CD14-positive monocyte (primary cell): ENCODE measurements around the gene MSMO1. TPM values are rescaled to one million over a fixed set of nuclear protein-coding genes. Genes with fewer than 3 reads are reported as not detected.

ENCODE experiments used
- DNase-seq, 3 donors: peaks; one replicate each; pipeline ENCODE4 v3.0.0-alpha.2; 2011 to 2022
- H2AFZ ChIP-seq: 2 replicates; pipeline ENCODE4 v1.6.0; 2012; ENCODE audit warnings: mild to moderate bottlenecking, low read depth, low read length, inconsistent platforms; ENCODE audit not compliant: insufficient read depth, poor library complexity, severe bottlenecking
- H3K27ac ChIP-seq, 2 donors: 1 replicate in 1 of 2; 2 replicates in 1 of 2; pipeline ENCODE4 v1.5.1; 2012 to 2013; ENCODE audit warnings: low read length in 2 of 2, control low read depth in 1 of 2, inconsistent platforms in 1 of 2, low read depth in 1 of 2, mild to moderate bottlenecking in 1 of 2
- H3K27me3 ChIP-seq, 2 donors: one replicate each; pipeline versions ENCODE4 v1.6.0 to v1.6.1; 2011 to 2013; ENCODE audit warnings: low read length in 2 of 2; ENCODE audit not compliant: control insufficient read depth in 2 of 2, insufficient read depth in 2 of 2
- H3K36me3 ChIP-seq, 2 donors: replicated peaks in 1 of 2; 1 replicate in 1 of 2; 2 replicates in 1 of 2; pipeline versions ENCODE4 v1.5.1 to v1.6.1; 2012 to 2013; ENCODE audit warnings: low read length in 2 of 2, control low read depth in 1 of 2, inconsistent platforms in 1 of 2, mild to moderate bottlenecking in 1 of 2; ENCODE audit not compliant: insufficient read depth in 2 of 2, control insufficient read depth in 1 of 2
- H3K4me1 ChIP-seq, 2 donors: 1 replicate in 1 of 2; 2 replicates in 1 of 2; pipeline versions ENCODE4 v1.5.1 to v1.6.1; 2012 to 2013; ENCODE audit warnings: low read length in 2 of 2, control low read depth in 1 of 2, inconsistent platforms in 1 of 2, mild to moderate bottlenecking in 1 of 2, moderate library complexity in 1 of 2; ENCODE audit not compliant: insufficient read depth in 2 of 2, control insufficient read depth in 1 of 2
- H3K4me2 ChIP-seq: replicated peaks from 2 replicates; pipeline ENCODE3; 2012; ENCODE audit warnings: low read length, moderate library complexity, mild to moderate bottlenecking; ENCODE audit not compliant: poor library complexity, severe bottlenecking; ENCODE audit errors: extremely low read depth
- H3K4me3 ChIP-seq, 3 experiments: fragments of 200-600 bp in 1 of 3; sonication (generic) in 1 of 3; replicated peaks in 1 of 3; 1 replicate in 2 of 3; 2 replicates in 1 of 3; pipeline ENCODE4 v1.5.1; 2011 to 2013; ENCODE audit warnings: low read length in 3 of 3, mild to moderate bottlenecking in 3 of 3, control low read depth in 2 of 3, low read depth in 2 of 3, inconsistent platforms in 1 of 3, moderate library complexity in 1 of 3
- H3K79me2 ChIP-seq: 2 replicates; pipeline ENCODE4 v1.6.0; 2012; ENCODE audit warnings: mild to moderate bottlenecking, control low read depth, inconsistent platforms, low read length, moderate library complexity; ENCODE audit not compliant: insufficient read depth
- H3K9ac ChIP-seq: 2 replicates; pipeline ENCODE4 v1.6.0; 2017; ENCODE audit warnings: low read length, mild to moderate bottlenecking; ENCODE audit not compliant: insufficient read depth, poor library complexity, severe bottlenecking
- H3K9me3 ChIP-seq, 2 donors: replicated peaks in 1 of 2; 1 replicate in 1 of 2; 2 replicates in 1 of 2; pipeline versions ENCODE4 v1.5.1 to v1.6.1; 2012 to 2013; ENCODE audit warnings: low read length in 2 of 2, control low read depth in 1 of 2; ENCODE audit not compliant: control insufficient read depth in 1 of 2, insufficient read depth in 1 of 2
- H4K20me1 ChIP-seq: 2 replicates; pipeline ENCODE4 v1.6.0; 2012; ENCODE audit warnings: mild to moderate bottlenecking, low read length, control low read depth, moderate library complexity; ENCODE audit not compliant: insufficient read depth
- H3K27ac Mint-ChIP-seq, 7 donors: one replicate each; pipeline ENCODE4 v1.8.0; 2020; ENCODE audit warnings: mild to moderate bottlenecking in 7 of 7, mixed read lengths in 7 of 7, moderate library complexity in 6 of 7, inconsistent platforms in 2 of 7
- H3K27me3 Mint-ChIP-seq, 3 donors: one replicate each; pipeline ENCODE4 v1.8.0; 2021 to 2022; ENCODE audit warnings: low read depth in 3 of 3, mild to moderate bottlenecking in 3 of 3, mixed read lengths in 3 of 3, moderate library complexity in 3 of 3, inconsistent platforms in 1 of 3
- H3K36me3 Mint-ChIP-seq, 2 donors: one replicate each; pipeline ENCODE4 v1.8.0; 2020; ENCODE audit warnings: mixed read lengths in 2 of 2, inconsistent platforms in 1 of 2, mild to moderate bottlenecking in 1 of 2
- H3K4me1 Mint-ChIP-seq: one replicate; pipeline ENCODE4 v1.8.0; 2020; ENCODE audit warnings: mild to moderate bottlenecking, mixed read lengths
- H3K4me3 Mint-ChIP-seq, 2 donors: one replicate each; pipeline ENCODE4 v1.8.0; 2020; ENCODE audit warnings: mild to moderate bottlenecking in 2 of 2, mixed read lengths in 2 of 2, moderate library complexity in 1 of 2
- H3K9me3 Mint-ChIP-seq, 7 donors: one replicate each; pipeline ENCODE4 v1.8.0; 2020 to 2022; ENCODE audit warnings: mixed read lengths in 7 of 7, mild to moderate bottlenecking in 6 of 7, moderate library complexity in 6 of 7, inconsistent platforms in 2 of 7
- WGBS: methylation state at CpG from one replicate; pipeline ENCODE4 v1.1.5; 2013; ENCODE audit warnings: missing lambda C conversion rate; ENCODE audit not compliant: insufficient coverage; 5-methylcytosine and 5-hydroxymethylcytosine counted together
- intact Hi-C, 2 donors: fragments of 100-400 bp; cut with micrococcal nuclease; formaldehyde crosslinking; loops; one replicate each; pipeline versions ENCODE4 v1.15.0 to v1.15.1; 2023
- polyA plus RNA-seq, 3 donors: library from polyadenylated mRNA; depleted of rRNA in 1 of 3; unstranded in 2 of 3; stranded (reverse) in 1 of 3; fragments of 300-500 nt in 2 of 3; fragments of >200 nt in 1 of 3; fragmentation: Illumina TruSeq in 2 of 3; gene quantifications; 1 replicate in 2 of 3; 2 replicates in 1 of 3; pipeline ENCODE4 v1.2.3, GENCODE V29; 2012 to 2021
- TF ChIP-seq, protein P1 (sequence below): fragments of 200-600 bp; IDR thresholded peaks from one replicate; pipeline ENCODE4 v1.8.0; 2022; ENCODE audit warnings: antibody characterized with exemption, mild to moderate bottlenecking

Gene MSMO1
- polyA plus RNA-seq, 3 donors = 3.1 to 7.6 (median 6.0) TPM

DNA sequence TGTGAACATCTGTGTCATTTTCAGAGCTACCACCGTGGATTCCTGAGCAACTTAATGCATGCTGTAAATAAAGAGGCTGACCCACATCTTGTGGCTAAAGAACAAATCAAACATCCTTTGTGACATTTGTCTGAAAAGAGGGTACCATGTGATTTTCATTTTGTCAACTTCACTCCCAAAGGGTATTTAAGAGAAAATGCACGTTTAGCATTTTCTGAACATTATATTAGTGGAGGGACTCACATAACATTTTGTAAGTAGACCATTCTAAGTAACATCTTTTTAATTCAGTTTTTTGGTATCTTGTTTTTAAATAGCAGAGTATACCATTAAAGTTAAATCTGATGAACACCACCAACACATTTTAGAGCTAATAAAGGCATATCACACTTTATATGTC lies 34.3 kb downstream of the MSMO1 start:
- no peak overlapping the region for H2AFZ ChIP-seq
- H3K36me3 ChIP-seq = no peaks in the 10 kb centered on the region
- no peaks in the 10 kb centered on the region for H3K27me3 ChIP-seq
- peaks cover 32 to 46% of the 10 kb centered on the region in 2 donors for H3K4me1 ChIP-seq
- no peak overlapping the region for H3K9ac ChIP-seq
- H4K20me1 ChIP-seq = no peaks in the 10 kb centered on the region
- TF ChIP-seq, protein P1, sequence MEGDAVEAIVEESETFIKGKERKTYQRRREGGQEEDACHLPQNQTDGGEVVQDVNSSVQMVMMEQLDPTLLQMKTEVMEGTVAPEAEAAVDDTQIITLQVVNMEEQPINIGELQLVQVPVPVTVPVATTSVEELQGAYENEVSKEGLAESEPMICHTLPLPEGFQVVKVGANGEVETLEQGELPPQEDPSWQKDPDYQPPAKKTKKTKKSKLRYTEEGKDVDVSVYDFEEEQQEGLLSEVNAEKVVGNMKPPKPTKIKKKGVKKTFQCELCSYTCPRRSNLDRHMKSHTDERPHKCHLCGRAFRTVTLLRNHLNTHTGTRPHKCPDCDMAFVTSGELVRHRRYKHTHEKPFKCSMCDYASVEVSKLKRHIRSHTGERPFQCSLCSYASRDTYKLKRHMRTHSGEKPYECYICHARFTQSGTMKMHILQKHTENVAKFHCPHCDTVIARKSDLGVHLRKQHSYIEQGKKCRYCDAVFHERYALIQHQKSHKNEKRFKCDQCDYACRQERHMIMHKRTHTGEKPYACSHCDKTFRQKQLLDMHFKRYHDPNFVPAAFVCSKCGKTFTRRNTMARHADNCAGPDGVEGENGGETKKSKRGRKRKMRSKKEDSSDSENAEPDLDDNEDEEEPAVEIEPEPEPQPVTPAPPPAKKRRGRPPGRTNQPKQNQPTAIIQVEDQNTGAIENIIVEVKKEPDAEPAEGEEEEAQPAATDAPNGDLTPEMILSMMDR = no peak
- Mint-ChIP-seq H3K4me1 (peaks cover 47% of the 10 kb centered on the region), H3K4me3 (no peak overlapping the region), H3K9me3 (no peaks in the 10 kb centered on the region), H3K27me3 (peaks cover 0 to 1% (median 0%) of the 10 kb centered on the region in 3 donors), H3K27ac (no peak overlapping the region), H3K36me3 (no peaks in the 10 kb centered on the region)
- no peak overlapping the region for H3K4me2 ChIP-seq
- WGBS = 100% methylated on average over 1 of the region's 2 CpGs
- H3K4me3 ChIP-seq = no peak overlapping the region
- DNase-seq = no peak
- no peak overlapping the region for H3K27ac ChIP-seq
- no peaks in the 10 kb centered on the region for H3K79me2 ChIP-seq
- no peaks in the 10 kb centered on the region for H3K9me3 ChIP-seq
- intact Hi-C loops = no loop called here

DNA sequence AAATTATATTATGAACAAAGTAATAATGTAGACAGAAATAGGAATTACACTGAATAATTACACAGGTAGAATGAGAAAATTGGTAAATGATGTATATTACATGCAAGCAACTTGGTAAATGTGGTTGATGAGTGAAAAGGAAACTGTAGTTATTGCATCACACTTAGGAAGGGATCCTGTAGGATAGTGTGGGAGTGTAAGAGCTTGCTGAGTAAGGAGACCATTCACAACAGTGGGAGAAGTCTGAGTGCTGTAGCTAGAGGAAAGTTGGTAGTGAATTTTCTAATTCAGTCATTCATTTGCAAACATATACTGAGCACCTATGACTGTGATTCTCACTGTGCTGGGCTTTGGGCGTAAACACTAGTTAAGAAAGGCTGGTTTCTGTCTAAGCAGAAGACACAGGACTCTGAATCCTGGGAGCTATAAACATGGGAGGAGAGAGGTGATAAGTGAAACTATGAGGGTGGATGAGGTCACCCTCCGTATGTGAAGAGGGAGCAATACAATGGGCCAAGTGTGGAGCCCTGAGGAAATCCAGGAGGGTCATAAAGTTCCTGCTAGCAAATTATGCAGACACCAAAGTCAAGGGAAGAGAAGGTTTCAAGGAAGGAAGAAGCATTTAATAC lies 37.1 kb downstream of the MSMO1 start:
- WGBS = 83% methylated on average over 2 of the region's 2 CpGs
- H3K9me3 Mint-ChIP-seq = peaks cover 0 to 2% (median 0%) of the 10 kb centered on the region in 7 donors
- TF ChIP-seq, protein P1 = no peak
- no peaks in the 10 kb centered on the region for H3K9me3 ChIP-seq
- no peaks in the 10 kb centered on the region for H4K20me1 ChIP-seq
- no peak overlapping the region for H3K4me3 ChIP-seq
- intact Hi-C loops = no loop called here
- H3K4me1 Mint-ChIP-seq = peaks cover 25% of the 10 kb centered on the region
- DNase-seq = no peak
- H3K4me2 ChIP-seq = no peak overlapping the region
- H3K4me3 Mint-ChIP-seq = no peak overlapping the region
- H3K79me2 ChIP-seq = no peaks in the 10 kb centered on the region
- no peaks in the 10 kb centered on the region for H3K27me3 Mint-ChIP-seq
- no peaks in the 10 kb centered on the region for H3K36me3 ChIP-seq
- H3K27ac Mint-ChIP-seq = no peak overlapping the region
- no peaks in the 10 kb centered on the region for H3K27me3 ChIP-seq
- H3K4me1 ChIP-seq = peaks cover 8 to 19% of the 10 kb centered on the region in 2 donors
- no peaks in the 10 kb centered on the region for H3K36me3 Mint-ChIP-seq
- no peak overlapping the region for H2AFZ ChIP-seq
- no peak overlapping the region for H3K9ac ChIP-seq
- no peak overlapping the region for H3K27ac ChIP-seq
